ENCODE data around the gene ZNF799.
"Not testable (repeated sequence)": the region's sequence is repeated elsewhere in the genome, so short reads cannot be mapped to it uniquely, and the experiment has no call there.

Gene ZNF799

DNA sequence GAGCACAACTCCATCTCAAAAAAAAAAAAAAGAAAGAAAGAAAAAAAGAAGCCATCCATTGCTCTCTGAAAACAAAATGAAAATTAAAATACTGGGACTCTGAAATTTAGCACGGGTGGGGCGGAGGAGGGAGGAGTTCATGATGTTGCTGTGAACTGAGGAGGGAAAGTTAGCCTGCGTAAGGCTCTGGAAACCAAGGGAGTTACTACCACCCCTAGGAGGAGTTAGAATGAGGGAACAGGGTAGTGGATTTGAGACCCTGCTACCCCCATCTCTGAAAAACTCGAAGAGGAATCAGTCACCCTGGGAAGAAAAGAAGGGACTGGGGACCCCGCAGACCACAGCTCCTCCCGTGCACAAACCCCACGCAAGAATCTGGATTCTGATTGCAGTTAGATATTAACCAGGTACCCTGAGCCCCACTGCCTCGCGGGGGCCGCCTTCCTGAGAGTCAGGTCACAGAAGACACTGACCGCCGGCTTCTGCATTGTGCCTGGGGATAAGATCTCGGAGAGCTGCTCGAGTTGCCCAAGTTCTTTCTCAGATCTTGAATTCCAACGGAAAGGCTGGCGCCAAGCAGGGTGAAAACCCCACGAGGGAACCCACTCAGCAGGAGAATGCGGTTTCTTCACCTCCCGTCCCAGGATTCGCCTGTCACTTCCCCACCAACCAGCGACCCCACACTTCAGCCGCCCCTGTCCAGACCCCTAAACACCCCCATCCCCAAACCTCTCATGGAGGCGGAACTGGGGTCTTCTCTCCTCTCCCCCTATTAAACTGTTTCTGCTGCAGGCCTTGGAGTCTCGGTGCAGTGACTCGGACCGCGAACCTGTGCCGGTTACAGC lies 36.5 kb downstream of the ZNF799 start:
- FAIRE-seq (no peak), DNase-seq (ENCODE audit: low spot score) (no peak)

DNA sequence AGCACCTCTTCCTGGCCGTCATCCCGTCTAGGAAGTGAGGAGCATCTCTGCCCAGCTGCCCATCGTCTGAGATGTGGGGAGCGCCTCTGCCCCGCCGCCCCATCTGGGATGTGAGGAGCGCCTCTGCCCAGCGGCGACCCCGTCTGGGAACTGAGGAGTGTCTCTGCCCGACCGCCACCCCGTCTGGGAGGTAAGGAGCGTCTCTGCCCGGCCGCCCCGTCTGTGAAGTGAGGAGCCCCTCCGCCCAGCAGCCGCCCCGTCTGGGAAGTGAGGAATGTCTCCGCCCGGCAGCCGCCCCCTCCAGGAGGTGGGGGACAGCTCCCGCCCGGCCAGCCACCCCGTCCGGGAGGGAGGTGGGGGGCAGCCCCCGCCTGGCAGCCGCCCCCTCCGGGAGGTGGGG lies 38.8 kb downstream of the ZNF799 start:
- not testable (repeated sequence) for FAIRE-seq; DNase-seq (ENCODE audit: low spot score)

DNA sequence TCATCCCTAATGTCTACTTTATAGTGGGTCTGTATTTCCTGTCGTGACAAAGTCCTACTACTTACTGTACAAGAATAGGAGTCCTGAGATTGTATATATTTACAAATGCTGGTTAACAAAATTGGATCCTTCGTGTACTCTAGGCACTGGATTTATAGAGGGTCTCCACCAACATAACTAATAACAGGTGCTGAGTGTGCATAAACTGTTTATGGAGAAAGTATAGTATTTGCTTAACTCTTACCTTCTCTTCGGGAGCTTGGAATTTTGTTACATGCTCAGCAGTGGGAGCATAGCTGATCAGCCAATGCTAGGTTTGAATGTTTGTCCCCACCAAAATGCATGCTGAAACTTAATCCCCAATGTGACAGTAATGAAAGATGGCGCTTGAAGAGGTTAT lies 47.7 kb downstream of the ZNF799 start:
- no peak for DNase-seq (ENCODE audit: low spot score)
- FAIRE-seq: no peak

DNA sequence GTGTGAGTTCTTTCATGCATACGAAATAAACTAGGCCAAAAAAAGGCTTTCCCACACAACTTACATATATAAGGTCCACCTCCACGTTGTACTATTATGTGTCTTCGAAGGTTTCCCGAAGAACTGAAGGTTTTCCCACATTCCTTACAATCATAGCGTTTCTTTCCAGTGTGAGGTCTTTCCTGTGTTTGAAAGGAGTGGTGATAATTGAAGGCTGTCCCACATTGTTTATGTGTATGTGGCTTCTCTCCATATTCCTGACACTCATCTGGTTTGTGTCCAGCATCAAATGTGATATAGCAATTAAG lies 50.2 kb downstream of the ZNF799 start:
- DNase-seq (ENCODE audit: low spot score) (no peak), FAIRE-seq (no peak)

DNA sequence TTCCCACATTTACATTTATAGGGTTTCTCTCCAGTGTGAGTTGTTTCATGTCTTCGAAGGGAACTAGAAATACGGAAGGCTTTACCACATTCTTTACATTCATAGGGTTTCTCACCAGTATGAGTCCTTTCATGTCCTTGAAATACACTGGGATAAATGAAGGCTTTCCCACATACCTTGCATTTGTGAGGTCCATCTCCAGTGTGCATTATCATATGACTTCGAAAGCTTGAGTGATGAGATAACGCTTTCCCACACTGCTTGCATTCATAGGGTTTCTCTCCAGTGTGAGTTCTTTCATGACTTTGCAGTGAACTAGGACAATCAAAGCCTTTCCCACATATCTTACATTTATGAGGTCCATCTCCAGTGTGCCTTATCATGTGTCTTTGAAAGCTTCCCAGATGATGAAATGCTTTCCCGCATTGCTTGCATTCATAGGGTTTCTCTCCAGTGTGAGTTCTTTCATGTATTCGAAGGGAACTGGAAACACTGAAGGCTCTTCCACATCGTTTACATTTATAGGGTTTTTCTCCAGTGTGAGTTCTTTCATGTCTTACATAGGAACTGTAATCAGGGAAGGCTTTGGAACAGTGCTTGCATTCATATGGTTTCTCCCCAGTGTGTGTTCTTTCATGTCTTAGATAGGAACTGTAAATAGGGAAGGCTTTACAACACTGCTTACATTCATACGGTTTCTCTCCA lies 50.7 kb downstream of the ZNF799 start:
- no peak for FAIRE-seq
- no peak for DNase-seq (ENCODE audit: low spot score)

DNA sequence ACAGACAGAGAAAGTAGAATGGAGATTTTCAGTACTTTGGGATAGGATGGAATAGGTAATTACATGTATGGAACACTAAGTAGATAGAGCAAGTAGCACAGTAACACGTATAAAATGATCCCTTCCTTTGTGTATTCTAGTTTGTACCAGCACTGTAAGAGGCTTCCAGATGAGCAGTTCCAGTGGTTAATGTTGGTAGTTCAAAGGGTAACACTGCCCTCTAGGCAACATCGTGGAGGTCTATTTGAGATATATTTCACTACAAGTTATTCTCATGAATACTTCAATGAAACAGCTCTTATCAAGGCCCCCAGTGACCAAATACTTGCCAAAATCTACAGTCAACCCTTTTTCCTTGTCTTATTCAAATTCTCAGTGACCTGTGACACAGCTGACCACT lies 54.2 kb downstream of the ZNF799 start:
- FAIRE-seq: no peak
- DNase-seq (ENCODE audit: low spot score): no peak

DNA sequence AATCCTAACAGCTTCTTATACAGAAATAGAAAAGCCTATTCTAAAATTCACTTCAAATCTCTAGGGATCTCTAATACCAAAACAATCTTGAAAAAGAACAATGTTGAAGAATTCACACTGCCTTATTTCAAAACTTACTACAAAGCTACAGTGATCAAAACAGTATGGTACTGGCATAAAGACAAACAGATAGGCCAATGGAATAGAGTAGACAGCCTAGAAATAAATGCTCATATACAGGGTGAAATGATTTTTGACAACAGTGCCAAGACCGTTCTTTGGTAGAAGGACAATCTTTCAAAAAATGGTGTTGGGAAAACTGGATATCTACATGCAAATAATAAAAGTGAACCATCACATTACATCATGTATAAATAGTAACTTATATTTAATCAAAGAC lies 55.9 kb downstream of the ZNF799 start:
- FAIRE-seq: no peak
- DNase-seq (ENCODE audit: low spot score): no peak

Measured in RCC 7860 (cell line).